Measurements from ENCODE around the gene ARID1A. TPM values are rescaled to one million over a fixed set of nuclear protein-coding genes. Genes with fewer than 3 reads are reported as not detected.

Gene ARID1A
- total RNA-seq, 6 experiments from 2014 or later: 22.2 to 36.4 (median 29.4) TPM

DNA sequence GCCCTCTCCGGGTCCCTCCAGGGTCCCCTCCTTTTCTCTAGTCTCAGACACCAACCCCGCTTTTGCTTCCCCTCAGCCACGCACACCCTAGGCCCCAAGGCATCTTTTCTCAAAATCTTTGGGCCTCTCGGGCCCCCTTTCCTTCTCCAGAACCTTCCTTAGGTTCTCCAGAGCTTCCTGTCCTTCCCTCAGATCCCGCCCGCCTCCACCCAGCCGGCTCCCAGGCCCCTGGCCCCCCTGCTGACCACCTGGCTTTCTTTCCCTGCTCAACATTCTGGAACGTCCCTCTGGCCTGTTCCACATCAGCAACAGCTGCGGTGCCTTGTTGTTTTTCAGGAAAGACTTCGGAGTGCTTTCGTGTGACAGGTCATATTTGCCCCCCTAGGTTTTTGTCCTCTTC is 131.8 kb downstream of the ARID1A start:
- H3K4me1 ChIP-seq: peaks cover 0 to 64% (median 27%) of the 10 kb centered on the region in 4 donors
- peak overlapping the region in 1 of 3 donors; percentile 38 for H3K27ac ChIP-seq
- peak overlapping the region; percentile 54 to 66 (median 60) for H3K4me3 ChIP-seq
- H3K9me3 ChIP-seq: no peaks in the 10 kb centered on the region
- TF ChIP-seq, protein P1, sequence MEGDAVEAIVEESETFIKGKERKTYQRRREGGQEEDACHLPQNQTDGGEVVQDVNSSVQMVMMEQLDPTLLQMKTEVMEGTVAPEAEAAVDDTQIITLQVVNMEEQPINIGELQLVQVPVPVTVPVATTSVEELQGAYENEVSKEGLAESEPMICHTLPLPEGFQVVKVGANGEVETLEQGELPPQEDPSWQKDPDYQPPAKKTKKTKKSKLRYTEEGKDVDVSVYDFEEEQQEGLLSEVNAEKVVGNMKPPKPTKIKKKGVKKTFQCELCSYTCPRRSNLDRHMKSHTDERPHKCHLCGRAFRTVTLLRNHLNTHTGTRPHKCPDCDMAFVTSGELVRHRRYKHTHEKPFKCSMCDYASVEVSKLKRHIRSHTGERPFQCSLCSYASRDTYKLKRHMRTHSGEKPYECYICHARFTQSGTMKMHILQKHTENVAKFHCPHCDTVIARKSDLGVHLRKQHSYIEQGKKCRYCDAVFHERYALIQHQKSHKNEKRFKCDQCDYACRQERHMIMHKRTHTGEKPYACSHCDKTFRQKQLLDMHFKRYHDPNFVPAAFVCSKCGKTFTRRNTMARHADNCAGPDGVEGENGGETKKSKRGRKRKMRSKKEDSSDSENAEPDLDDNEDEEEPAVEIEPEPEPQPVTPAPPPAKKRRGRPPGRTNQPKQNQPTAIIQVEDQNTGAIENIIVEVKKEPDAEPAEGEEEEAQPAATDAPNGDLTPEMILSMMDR (IDR thresholded peaks at IDR 0.05): no peak
- no peak for TF ChIP-seq POLR2A (IDR thresholded peaks at IDR 0.05)
- DNase-seq: no peak
- WGBS (ENCODE audit: insufficient coverage, low coverage, low lambda C conversion rate, missing lambda C conversion rate): 44% methylated on average over 11 of the region's 11 CpGs
- intact Hi-C loops (cut with DNase I): no loop called here
- peaks cover 0 to 5% (median 2%) of the 10 kb centered on the region in 4 donors for H3K36me3 ChIP-seq
- no peaks in the 10 kb centered on the region for H3K27me3 ChIP-seq
- no peak for ATAC-seq

DNA sequence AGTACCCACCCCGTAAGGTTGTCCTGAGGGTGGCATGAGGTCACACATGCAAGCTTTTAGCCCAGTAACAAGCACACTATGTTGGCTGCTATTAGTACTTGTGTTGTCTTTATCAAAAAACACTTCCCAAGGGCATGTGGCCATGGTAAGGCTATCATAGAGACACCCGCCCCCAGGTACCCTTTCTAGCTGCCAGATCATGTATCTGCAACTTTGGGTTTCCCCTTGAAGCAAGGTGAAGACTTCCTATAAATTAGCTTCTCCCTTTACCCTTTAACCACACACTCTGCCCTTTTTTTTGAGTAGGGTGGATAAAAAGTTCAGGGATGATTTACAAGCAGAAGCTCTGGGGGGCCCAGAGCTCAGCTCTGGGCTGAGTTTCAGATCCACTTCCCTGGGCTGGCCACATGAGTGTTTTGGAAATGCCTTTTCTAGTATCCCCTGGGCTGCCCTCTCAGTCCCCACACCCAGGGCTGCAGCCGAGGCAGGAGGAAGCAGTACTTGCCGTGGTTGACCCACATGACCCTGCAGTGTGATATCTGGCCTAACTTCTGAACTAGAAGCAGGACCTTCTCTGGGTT is 132.7 kb downstream of the ARID1A start:
- DNase-seq (peak in 2 of 3 donors; percentile 55 to 73), ATAC-seq (peak in 3 of 4 donors; percentile 11 to 26 (median 13))
- H3K27me3 ChIP-seq: no peaks in the 10 kb centered on the region
- H3K4me3 ChIP-seq: peak overlapping the region in 1 of 3 donors; percentile 10
- H3K9me3 ChIP-seq: no peaks in the 10 kb centered on the region
- intact Hi-C loops (cut with DNase I): no loop called here
- 13% methylated on average over 4 of the region's 4 CpGs for WGBS (ENCODE audit: insufficient coverage, low coverage, low lambda C conversion rate, missing lambda C conversion rate)
- peak overlapping the region in 1 of 3 donors; percentile 29 for H3K27ac ChIP-seq
- peaks cover 0 to 65% (median 28%) of the 10 kb centered on the region in 4 donors for H3K4me1 ChIP-seq
- H3K36me3 ChIP-seq: peaks cover 0 to 13% (median 4%) of the 10 kb centered on the region in 4 donors
- TF ChIP-seq, protein P1 (IDR thresholded peaks at IDR 0.05): no peak
- TF ChIP-seq POLR2A (IDR thresholded peaks at IDR 0.05): no peak

DNA sequence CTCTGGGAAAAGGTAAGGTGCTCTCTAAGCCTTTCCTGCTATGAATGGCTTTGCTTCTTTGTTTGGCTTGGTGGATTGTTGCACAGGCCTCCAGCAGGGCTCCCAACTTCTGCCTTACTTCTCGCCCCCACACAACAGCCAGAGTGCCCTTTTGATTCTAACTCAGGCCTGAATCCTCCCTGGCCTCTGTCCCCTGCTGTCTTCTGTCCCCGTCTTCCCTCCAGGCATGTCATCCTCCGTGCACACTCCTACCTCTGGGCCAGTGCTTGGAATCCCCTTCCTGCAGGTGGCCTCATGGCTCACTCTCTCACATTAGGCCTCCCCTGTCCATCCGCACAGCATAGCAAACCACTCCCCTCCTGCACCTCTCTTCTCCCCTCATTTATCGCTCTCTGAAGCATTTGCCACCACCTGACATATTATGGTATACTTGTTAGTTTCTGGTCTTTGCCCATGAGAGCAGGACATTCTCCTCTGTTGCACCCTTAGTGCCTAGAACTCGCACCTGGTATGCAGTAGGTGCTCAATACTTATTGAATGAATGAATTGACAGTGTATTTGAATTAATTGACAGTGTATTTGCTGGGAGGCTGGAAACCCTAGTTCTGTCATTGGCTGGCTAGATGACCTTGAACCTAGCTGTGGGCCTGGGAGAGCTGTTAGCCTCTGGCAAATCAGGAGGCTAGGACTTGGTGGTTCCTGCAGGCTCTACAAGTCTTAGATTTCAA is 133.5 kb downstream of the ARID1A start:
- Histone ChIP-seq H3K9me3 (no peaks in the 10 kb centered on the region), H3K4me3 (no peak overlapping the region), H3K27me3 (no peaks in the 10 kb centered on the region), H3K36me3 (peaks cover 0 to 22% (median 10%) of the 10 kb centered on the region in 4 donors), H3K27ac (peak overlapping the region in 1 of 3 donors; percentile 29), H3K4me1 (peaks cover 0 to 65% (median 28%) of the 10 kb centered on the region in 4 donors)
- TF ChIP-seq, protein P1 (IDR thresholded peaks at IDR 0.05): no peak
- TF ChIP-seq POLR2A (IDR thresholded peaks at IDR 0.05): no peak
- intact Hi-C loops (cut with DNase I): no loop called here
- ATAC-seq (no peak), DNase-seq (no peak)
- 86% methylated on average over 6 of the region's 6 CpGs for WGBS (ENCODE audit: insufficient coverage, low coverage, low lambda C conversion rate, missing lambda C conversion rate)

DNA sequence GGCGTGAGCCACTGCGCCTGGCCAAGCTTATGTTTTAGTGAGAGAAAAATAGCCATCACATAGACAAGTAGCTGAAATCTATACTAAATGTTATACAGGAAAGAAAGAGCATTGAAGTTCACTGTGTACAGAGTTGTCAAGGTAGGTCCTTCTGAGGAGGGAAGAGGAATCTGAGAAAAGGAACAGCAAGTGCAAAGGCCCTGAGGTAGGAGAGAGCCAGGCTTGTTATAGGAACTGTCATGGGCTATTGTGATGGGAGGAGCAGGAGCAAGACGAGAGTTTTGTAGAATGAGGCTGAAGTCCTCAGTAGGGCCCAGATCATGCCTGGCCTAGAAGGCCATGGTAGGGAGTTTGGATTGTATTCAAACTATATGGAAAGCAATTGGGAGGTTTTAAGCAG is 135.2 kb downstream of the ARID1A start:
- Histone ChIP-seq H3K4me1 (peaks cover 0 to 50% (median 24%) of the 10 kb centered on the region in 4 donors), H3K4me3 (no peak overlapping the region), H3K9me3 (no peaks in the 10 kb centered on the region), H3K27me3 (no peaks in the 10 kb centered on the region), H3K36me3 (peaks cover 0 to 35% (median 15%) of the 10 kb centered on the region in 4 donors), H3K27ac (peak overlapping the region; percentile 21 to 77 (median 71))
- intact Hi-C loops (cut with DNase I): no loop called here
- ATAC-seq (no peak), DNase-seq (no peak)
- WGBS (ENCODE audit: insufficient coverage, low coverage, low lambda C conversion rate, missing lambda C conversion rate): 83% methylated on average over 3 of the region's 3 CpGs
- TF ChIP-seq, protein P1 (IDR thresholded peaks at IDR 0.05): no peak
- no peak for TF ChIP-seq POLR2A (IDR thresholded peaks at IDR 0.05)

Small RNA genes lying within 50 kb of the gene (small RNA-seq; reads per million reads assigned to genes)
- gene AL627082.1: 0 reads per million in 2 experiments
- gene RN7SL165P: 0 reads per million in 2 experiments

Other genes starting within 250 kb of the ARID1A start
- gene HMGN2, start 223.6 kb upstream of the ARID1A start, total RNA-seq: 10 to 100 TPM; 64.1 to 99.6 (median 83.6) TPM
- gene RPS6KA1, start 166.3 kb upstream of the ARID1A start, total RNA-seq: 10 to 100 TPM in 4 of 6 experiments, 1 to 10 TPM in 2; 6.2 to 42.6 (median 20.9) TPM
- gene PIGV, start 91.9 kb downstream of the ARID1A start, total RNA-seq: 10 to 100 TPM; 13.2 to 27.8 (median 19.2) TPM
- gene ZDHHC18, start 130.7 kb downstream of the ARID1A start, total RNA-seq: 10 to 100 TPM in 5 of 6 experiments, 1 to 10 TPM in 1; 9.6 to 16.9 (median 14.1) TPM
- gene SFN, start 167.1 kb downstream of the ARID1A start, total RNA-seq: 1 to 10 TPM in 3 of 6 experiments, not detected in 3; 2.2 to 2.5 (median 2.5) TPM
- gene GPN2, start 194.3 kb downstream of the ARID1A start, total RNA-seq: 10 to 100 TPM in 4 of 6 experiments, 1 to 10 TPM in 2; 5.6 to 18.3 (median 15.3) TPM
- gene GPATCH3, start 204.5 kb downstream of the ARID1A start, total RNA-seq: 1 to 10 TPM; 6.0 to 8.1 (median 7.1) TPM
- 10 to 100 TPM; 25.6 to 69.6 (median 43.0) TPM for gene NR0B2, start 218.0 kb downstream of the ARID1A start, total RNA-seq
- 10 to 100 TPM; 40.9 to 60.8 (median 48.4) TPM for gene NUDC, start 225.7 kb downstream of the ARID1A start, total RNA-seq

Measured in right lobe of liver (tissue), 6 donors.